ENCODE results near the gene RPN2. TPM values are rescaled to one million over a fixed set of nuclear protein-coding genes. Genes with fewer than 3 reads are reported as not detected.
A peak's percentile ranks its signal among the peaks of the same experiment; 100 is the strongest.

RPN2 gene
- total RNA-seq (100 to 1,000 TPM in 5 of 9 donors, 10 to 100 TPM in 4; 74.6 to 174 (median 105) TPM), polyA plus RNA-seq (100 to 1,000 TPM in 1 of 2 donors, 10 to 100 TPM in 1; 36.3 to 206 TPM)
- long read RNA-seq, donor 1, transcript RPN2-201 (17 exons, 2,515 nt): major isoform, 40 of 247 reads
- long read RNA-seq, donor 1, partial matches to known transcripts: 29 of 247 reads
- long read RNA-seq, donor 1, other reads (novel, unspliced or antisense): 178 of 247 reads
- long read RNA-seq, donor 2, transcript RPN2-201 (17 exons, 2,515 nt): major isoform, 247 of 1,243 reads
- long read RNA-seq, donor 2, partial matches to known transcripts: 89 of 1,243 reads
- long read RNA-seq, donor 2, other reads (novel, unspliced or antisense): 907 of 1,243 reads
- long read RNA-seq, donor 3, transcript RPN2-201 (17 exons, 2,515 nt): major isoform, 90 of 471 reads
- long read RNA-seq, donor 3, partial matches to known transcripts: 52 of 471 reads
- long read RNA-seq, donor 3, other reads (novel, unspliced or antisense): 329 of 471 reads

DNA sequence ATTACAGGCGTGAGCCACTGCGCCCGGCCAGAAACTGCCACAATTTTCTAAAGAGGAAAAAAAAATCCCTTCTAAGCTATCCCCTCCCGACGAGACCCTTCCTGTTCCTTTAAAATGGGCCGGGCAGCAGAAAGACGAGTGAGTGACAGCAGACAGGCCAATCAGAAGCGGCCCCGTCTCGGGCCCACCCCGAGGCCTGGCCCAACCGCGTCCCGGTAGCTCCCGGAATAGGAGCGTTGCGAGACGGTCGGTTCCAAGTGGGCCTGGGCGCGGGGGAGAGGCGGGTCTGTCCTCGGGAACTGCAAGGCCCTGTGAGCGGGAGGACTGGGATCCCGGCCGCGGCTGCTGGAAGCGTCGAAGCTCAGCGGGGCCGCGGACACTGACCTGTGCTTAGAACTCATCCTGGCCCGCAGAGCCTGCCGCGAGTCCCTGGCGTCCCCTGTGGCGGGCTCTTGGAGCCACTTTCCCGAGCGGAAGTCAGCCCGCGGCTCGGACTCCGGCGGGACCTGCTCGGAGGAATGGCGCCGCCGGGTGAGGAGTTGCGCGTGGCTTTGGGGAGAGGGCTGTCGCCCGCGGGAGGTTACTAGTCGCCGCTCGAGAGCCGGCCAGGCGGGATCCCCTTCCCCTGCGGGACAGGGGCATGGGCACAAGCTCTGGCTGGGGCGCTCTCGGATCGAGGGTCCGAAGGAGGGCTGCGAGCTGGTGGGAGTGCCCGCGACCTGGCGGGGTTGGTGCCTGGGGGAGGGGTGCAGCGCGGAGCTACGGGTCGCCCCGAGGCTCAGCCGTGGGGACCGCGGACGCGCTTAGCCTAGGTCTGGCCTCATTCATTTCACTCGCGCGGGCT lies at the start of gene RPN2, which contains the start of gene MROH8:
Gene RPN2 (plus strand): TSS at position 492 of the 844 bp plus-strand sequence. CDS start 27 bp downstream, at position 519.
Gene MROH8 (minus strand): TSS at position 710 of the 844 bp plus-strand sequence.
- no peaks in the 10 kb centered on the region for H3K27me3 ChIP-seq
- 0 to 1% (median 0%) methylated on average over 45 to 80 of the region's 80 CpGs for WGBS, 4 donors
- peak within 1 kb of the TSS; percentile 90 to 100 (median 96) for H3K27ac ChIP-seq
- intact Hi-C loops (cut with DNase I): loop anchor here in 1 of 10 donors (5.0 kb wide), 1 partner anchor 227 kb away; the partner anchor contains the start of gene SAMHD1
- DNase-seq (peak; percentile 98 to 99 (median 98)), ATAC-seq (peak; percentile 98 to 99 (median 98))
- H3K9me3 ChIP-seq: no peaks in the 10 kb centered on the region
- TF ChIP-seq POLR2A (IDR thresholded peaks at IDR 0.05): peak in 1 of 2 donors; percentile 72
- TF ChIP-seq, protein P1, sequence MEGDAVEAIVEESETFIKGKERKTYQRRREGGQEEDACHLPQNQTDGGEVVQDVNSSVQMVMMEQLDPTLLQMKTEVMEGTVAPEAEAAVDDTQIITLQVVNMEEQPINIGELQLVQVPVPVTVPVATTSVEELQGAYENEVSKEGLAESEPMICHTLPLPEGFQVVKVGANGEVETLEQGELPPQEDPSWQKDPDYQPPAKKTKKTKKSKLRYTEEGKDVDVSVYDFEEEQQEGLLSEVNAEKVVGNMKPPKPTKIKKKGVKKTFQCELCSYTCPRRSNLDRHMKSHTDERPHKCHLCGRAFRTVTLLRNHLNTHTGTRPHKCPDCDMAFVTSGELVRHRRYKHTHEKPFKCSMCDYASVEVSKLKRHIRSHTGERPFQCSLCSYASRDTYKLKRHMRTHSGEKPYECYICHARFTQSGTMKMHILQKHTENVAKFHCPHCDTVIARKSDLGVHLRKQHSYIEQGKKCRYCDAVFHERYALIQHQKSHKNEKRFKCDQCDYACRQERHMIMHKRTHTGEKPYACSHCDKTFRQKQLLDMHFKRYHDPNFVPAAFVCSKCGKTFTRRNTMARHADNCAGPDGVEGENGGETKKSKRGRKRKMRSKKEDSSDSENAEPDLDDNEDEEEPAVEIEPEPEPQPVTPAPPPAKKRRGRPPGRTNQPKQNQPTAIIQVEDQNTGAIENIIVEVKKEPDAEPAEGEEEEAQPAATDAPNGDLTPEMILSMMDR (IDR thresholded peaks at IDR 0.05): no peak
- H3K4me3 ChIP-seq: peak within 1 kb of the TSS; percentile 63 to 94 (median 81)
- H3K36me3 ChIP-seq: peaks cover 0 to 15% (median 4%) of the 10 kb centered on the region in 9 donors
- H3K4me1 ChIP-seq: peaks cover 6 to 40% (median 19%) of the 10 kb centered on the region in 12 donors

DNA sequence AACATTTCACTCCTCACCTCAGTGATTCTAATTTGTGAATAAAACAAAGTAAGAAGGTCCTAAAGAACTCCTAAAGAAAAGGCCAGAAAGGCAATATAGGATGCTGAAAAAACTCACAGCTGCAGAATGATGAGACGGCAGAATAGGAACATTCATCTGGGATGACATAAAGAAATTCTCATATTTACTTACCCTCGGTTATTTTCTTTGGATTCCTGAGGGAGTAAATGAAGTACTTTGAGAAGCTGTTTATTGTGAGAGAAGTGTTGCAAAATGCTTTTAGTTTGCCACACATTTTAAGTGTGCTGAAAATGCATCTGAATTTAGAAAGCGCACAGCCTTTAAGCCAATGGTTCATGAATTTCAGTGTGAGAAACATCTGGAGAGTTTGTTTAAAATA lies 47.6 kb upstream of the RPN2 start:
- H3K4me1 ChIP-seq: peaks cover 0 to 7% (median 1%) of the 10 kb centered on the region in 12 donors
- H3K27me3 ChIP-seq: no peaks in the 10 kb centered on the region
- ATAC-seq: no peak
- no peak for TF ChIP-seq POLR2A (IDR thresholded peaks at IDR 0.05)
- TF ChIP-seq, protein P1 (IDR thresholded peaks at IDR 0.05): no peak
- WGBS, 4 donors: 69 to 79% (median 78%) methylated on average over 3 of the region's 3 CpGs
- intact Hi-C loops (cut with DNase I): no loop called here
- H3K27ac ChIP-seq: no peak overlapping the region
- H3K9me3 ChIP-seq: no peaks in the 10 kb centered on the region
- H3K36me3 ChIP-seq: no peaks in the 10 kb centered on the region
- DNase-seq: no peak
- H3K4me3 ChIP-seq: no peak overlapping the region

DNA sequence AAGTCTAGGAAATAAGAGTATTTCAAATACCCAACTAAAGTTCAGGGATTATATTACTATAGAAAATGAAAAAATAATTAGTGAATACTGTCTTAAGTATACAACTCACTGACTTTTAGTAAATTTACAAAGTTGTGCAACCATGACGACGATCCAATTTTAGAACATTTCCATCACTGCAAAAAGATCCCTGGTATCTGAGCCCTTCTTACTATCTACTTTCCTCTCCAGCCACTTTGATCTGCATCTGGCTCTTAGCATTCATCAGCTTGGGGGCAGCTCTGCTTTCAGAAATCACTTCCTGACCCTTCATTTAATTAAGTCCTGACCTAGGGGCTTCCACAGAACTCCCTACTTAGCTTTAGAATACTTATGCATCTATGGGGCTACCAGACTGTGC lies 45.2 kb upstream of the RPN2 start:
- 47 to 59% (median 53%) methylated on average over 2 of the region's 2 CpGs for WGBS, 4 donors
- ATAC-seq: peak in 2 of 4 donors; percentile 53 to 62

More for the DNA sequence above, 45.2 kb upstream of the RPN2 start:
- no peak overlapping the region for H3K4me3 ChIP-seq
- no peaks in the 10 kb centered on the region for H3K27me3 ChIP-seq
- H3K36me3 ChIP-seq: no peaks in the 10 kb centered on the region
- no peaks in the 10 kb centered on the region for H3K9me3 ChIP-seq
- no peak overlapping the region for H3K27ac ChIP-seq
- TF ChIP-seq, protein P1 (IDR thresholded peaks at IDR 0.05): no peak
- TF ChIP-seq POLR2A (IDR thresholded peaks at IDR 0.05): no peak
- no peak for DNase-seq
- intact Hi-C loops (cut with DNase I): no loop called here
- H3K4me1 ChIP-seq: peaks cover 0 to 7% (median 1%) of the 10 kb centered on the region in 12 donors

Measured in heart left ventricle (tissue), 16 donors.